Measurements from ENCODE around the gene BAIAP2L1. TPM values are rescaled to one million over a fixed set of nuclear protein-coding genes. Genes with fewer than 3 reads are reported as not detected.

The BAIAP2L1 gene
- total and polyA plus RNA-seq, 9 of the 15 experiments (the other 6 are each of a cell fraction or from before 2014, with no cell fraction given): 4.2 to 29.8 (median 15.5) TPM

DNA sequence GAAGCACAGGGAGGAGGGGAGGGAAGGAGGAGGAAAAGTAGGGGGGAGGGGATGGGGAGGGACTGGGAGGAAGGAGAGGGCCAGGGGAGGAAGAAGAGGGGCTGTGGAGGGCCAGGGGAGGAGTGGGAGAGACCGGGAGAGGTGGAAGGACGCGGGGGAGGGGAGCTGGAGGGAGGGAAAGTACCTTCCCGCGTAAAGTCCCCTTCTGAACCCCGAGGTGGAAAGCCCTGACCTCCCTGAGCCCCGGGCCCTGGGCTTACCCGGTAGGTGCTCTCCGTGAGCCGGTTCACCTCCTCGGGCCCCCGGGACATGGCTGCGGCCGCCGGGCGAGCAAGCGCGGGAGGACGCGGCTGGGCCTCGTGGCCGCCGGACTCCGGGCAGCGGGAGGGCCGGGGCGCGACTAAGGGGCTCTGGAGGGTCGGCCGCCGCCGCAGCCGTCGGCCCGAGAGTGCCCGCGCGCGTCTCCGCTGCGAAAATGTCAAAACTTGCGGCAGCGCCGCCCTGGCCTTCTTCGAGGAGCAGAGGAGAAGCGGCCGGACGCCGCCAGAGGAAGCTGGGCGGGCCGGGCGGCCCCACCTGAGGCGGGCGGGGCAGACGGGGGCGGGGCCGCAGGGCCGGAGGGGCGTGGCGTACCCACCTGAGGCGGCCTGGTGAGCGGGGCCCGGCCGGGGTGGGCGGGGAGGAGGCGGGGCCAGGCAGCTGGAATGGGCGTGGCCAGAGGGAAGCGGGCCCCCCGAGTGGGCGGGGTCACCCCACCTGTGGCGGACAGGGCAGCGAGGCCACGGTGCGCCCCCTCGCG lies at the start of gene BAIAP2L1 (continued):
- TF ChIP-seq, protein P1, sequence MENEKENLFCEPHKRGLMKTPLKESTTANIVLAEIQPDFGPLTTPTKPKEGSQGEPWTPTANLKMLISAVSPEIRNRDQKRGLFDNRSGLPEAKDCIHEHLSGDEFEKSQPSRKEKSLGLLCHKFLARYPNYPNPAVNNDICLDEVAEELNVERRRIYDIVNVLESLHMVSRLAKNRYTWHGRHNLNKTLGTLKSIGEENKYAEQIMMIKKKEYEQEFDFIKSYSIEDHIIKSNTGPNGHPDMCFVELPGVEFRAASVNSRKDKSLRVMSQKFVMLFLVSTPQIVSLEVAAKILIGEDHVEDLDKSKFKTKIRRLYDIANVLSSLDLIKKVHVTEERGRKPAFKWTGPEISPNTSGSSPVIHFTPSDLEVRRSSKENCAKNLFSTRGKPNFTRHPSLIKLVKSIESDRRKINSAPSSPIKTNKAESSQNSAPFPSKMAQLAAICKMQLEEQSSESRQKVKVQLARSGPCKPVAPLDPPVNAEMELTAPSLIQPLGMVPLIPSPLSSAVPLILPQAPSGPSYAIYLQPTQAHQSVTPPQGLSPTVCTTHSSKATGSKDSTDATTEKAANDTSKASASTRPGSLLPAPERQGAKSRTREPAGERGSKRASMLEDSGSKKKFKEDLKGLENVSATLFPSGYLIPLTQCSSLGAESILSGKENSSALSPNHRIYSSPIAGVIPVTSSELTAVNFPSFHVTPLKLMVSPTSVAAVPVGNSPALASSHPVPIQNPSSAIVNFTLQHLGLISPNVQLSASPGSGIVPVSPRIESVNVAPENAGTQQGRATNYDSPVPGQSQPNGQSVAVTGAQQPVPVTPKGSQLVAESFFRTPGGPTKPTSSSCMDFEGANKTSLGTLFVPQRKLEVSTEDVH (IDR thresholded peaks at IDR 0.05; ENCODE audit: low read depth, partially characterized antibody): no peak
- TF ChIP-seq HEY1 (CRISPR knock-in tag; IDR thresholded peaks at IDR 0.05; ENCODE audit: borderline replicate concordance) (no peak), ZNF586 (CRISPR knock-in tag; conservative IDR thresholded peaks at IDR 0.05) (no peak), NBN (IDR thresholded peaks at IDR 0.05; ENCODE audit: low read depth) (no peak), ERF (CRISPR knock-in tag; IDR thresholded peaks at IDR 0.05) (no peak), POLR2AphosphoS2 (IDR thresholded peaks at IDR 0.05; ENCODE audit: low read length) (no peak), ZNF764 (CRISPR knock-in tag; IDR thresholded peaks at IDR 0.05; ENCODE audit: low read depth) (no peak), CHD2 (IDR thresholded peaks at IDR 0.05; ENCODE audit: low read depth, low read length) (no peak), HDGF (IDR thresholded peaks at IDR 0.05) (no peak), ZSCAN32 (CRISPR knock-in tag; IDR thresholded peaks at IDR 0.05) (no peak), EGR1 (conservative IDR thresholded peaks at IDR 0.05) (0 out of 2 replicates have a peak, but pooled peaks have one; percentile 31), ZNF224 (CRISPR knock-in tag; IDR thresholded peaks at IDR 0.05) (0 out of 2 replicates have a peak, but pooled peaks have one; percentile 65), NCOA4 (IDR thresholded peaks at IDR 0.05; ENCODE audit: partially characterized antibody) (no peak), HBP1 (CRISPR knock-in tag; IDR thresholded peaks at IDR 0.05) (no peak), SP1 (CRISPR knock-in tag; IDR thresholded peaks at IDR 0.05) (peak; percentile 94), HMGN3 (IDR thresholded peaks at IDR 0.05; ENCODE audit: borderline replicate concordance, extremely low read depth, insufficient read length, low read depth, low read length) (no peak), ZNF77 (CRISPR knock-in tag; IDR thresholded peaks at IDR 0.05) (no peak)
- TF ChIP-seq, protein P2, sequence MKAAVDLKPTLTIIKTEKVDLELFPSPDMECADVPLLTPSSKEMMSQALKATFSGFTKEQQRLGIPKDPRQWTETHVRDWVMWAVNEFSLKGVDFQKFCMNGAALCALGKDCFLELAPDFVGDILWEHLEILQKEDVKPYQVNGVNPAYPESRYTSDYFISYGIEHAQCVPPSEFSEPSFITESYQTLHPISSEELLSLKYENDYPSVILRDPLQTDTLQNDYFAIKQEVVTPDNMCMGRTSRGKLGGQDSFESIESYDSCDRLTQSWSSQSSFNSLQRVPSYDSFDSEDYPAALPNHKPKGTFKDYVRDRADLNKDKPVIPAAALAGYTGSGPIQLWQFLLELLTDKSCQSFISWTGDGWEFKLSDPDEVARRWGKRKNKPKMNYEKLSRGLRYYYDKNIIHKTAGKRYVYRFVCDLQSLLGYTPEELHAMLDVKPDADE (conservative IDR thresholded peaks at IDR 0.05; ENCODE audit: control insufficient read depth, low read depth, low read length): 0 out of 2 replicates have a peak, but pooled peaks have one; percentile 13
- TF ChIP-seq, protein P3, sequence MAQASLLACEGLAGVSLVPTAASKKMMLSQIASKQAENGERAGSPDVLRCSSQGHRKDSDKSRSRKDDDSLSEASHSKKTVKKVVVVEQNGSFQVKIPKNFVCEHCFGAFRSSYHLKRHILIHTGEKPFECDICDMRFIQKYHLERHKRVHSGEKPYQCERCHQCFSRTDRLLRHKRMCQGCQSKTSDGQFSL (CRISPR knock-in tag; IDR thresholded peaks at IDR 0.05): 0 out of 2 replicates have a peak, but pooled peaks have one; percentile 39
- TF ChIP-seq, protein P3 (tag; IDR thresholded peaks at IDR 0.05): no peak; a peak in 1 of 4 replicates
- TF ChIP-seq, protein P4, sequence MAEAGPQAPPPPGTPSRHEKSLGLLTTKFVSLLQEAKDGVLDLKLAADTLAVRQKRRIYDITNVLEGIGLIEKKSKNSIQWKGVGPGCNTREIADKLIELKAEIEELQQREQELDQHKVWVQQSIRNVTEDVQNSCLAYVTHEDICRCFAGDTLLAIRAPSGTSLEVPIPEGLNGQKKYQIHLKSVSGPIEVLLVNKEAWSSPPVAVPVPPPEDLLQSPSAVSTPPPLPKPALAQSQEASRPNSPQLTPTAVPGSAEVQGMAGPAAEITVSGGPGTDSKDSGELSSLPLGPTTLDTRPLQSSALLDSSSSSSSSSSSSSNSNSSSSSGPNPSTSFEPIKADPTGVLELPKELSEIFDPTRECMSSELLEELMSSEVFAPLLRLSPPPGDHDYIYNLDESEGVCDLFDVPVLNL (CRISPR knock-in tag; IDR thresholded peaks at IDR 0.05; ENCODE audit: low read depth): no peak
